Measurements from ENCODE around the gene MYO1H. TPM values are rescaled to one million over a fixed set of nuclear protein-coding genes. Genes with fewer than 3 reads are reported as not detected.

Gene MYO1H
- total and polyA plus RNA-seq, 2 of the 8 experiments (the other 6 are each of a cell fraction or from before 2014, with no cell fraction given), result 0.03 TPM; not detected in 1

GRCh38 chr12:109387425-109388166 is 39.9 kb downstream of the MYO1H start (continued):
- TF ChIP-seq CTCF (IDR thresholded peaks at IDR 0.05; ENCODE audit: control extremely low read depth in 1 of 3, insufficient read depth in 1 of 3, low read depth in 1 of 3, low read length in 3 of 3) (peak in 2 of 3 experiments; percentile 55 to 80; a peak in 3 of 4 replicates), KDM5A (IDR thresholded peaks at IDR 0.05; ENCODE audit: low read length) (no peak), RBBP5 (IDR thresholded peaks at IDR 0.05; ENCODE audit: borderline replicate concordance, low read depth, low read length) (no peak), EP300 (IDR thresholded peaks at IDR 0.05; ENCODE audit: borderline replicate concordance in 1 of 2, low read depth in 2 of 2, low read length in 2 of 2) (no peak), CHD7 (IDR thresholded peaks at IDR 0.05; ENCODE audit: insufficient replicate concordance, low read length) (no peak), NRF1 (IDR thresholded peaks at IDR 0.05; ENCODE audit: low read depth, low read length) (no peak), TAF7 (optimal IDR thresholded peaks at IDR 0.05; ENCODE audit: borderline replicate concordance, low read depth, low read length) (no peak)
